HG03103 (cell line): Measurements from ENCODE around the gene PIANP.
A peak's percentile ranks its signal among the peaks of the same experiment; 100 is the strongest.
"Not testable (repeated sequence)": the region's sequence is repeated elsewhere in the genome, so short reads cannot be mapped to it uniquely, and the experiment has no call there.

Experiments used
- ATAC-seq: cut with Tn5 transposase; IDR thresholded peaks from one replicate; pipeline ENCODE4 v1.9.1; 2021; ENCODE audit warnings: low read depth; ENCODE audit not compliant: unreplicated experiment

Gene PIANP

GRCh38 chr12:6708351-6708750 is 7.7 kb upstream of the PIANP start:
- ATAC-seq = not testable (repeated sequence)

DNA sequence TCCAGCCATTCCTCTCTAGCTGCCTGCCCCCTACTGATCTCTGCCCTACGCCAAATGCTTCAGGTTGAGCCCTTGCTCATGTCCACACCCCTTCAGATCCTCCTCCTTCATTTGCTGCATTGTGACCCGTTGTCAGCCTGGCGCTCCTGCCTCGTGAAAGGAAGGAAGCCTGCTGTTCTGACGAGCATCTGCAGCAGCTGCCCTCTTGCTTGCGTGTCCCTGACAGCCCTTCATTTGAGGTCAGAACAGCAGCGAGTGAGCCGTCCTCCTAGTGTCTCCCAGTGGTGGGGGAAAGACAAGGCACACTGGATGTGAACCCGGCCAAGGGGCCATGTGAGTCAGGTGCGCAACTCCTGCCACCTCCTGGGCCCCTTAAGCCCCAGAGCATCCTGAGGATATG is 3.0 kb upstream of the PIANP start:
- ATAC-seq = no peak

GRCh38 chr12:6701078-6701768 is 608 bp upstream of the PIANP start:
- ATAC-seq = no peak

DNA sequence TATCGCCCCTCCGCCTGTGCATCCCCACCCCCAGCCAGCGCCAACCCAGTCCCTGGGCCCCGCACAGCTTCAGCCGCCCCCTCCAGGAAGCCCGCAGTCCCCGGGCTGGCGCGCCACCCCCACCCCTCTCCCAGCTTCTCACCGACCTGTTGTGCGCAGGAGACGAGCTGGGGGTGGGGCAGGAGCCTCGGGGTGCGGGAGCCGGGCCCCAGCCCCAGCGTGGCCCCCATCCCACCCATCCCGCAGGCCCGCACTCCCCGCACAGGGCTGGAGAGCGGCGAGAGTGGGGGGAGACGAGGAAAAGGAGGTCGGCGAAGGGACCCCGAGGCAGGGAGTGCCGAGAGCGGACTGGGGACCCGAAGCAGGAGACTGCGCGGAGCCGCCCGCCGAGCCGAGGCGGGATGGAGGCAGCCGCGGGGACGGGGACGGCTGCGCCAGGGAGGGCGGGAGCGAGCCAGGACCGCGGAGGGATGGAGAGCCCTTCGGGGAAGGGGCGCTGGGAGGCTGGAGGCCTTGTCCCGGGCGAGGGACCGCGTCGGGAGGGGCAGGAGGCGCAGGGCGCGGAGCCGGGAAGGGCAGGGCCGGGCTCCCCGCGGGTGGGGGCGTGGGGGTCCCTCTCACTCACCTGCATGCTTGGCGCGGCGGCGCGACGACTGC is 498 bp downstream of the PIANP start:
- ATAC-seq = no peak

DNA sequence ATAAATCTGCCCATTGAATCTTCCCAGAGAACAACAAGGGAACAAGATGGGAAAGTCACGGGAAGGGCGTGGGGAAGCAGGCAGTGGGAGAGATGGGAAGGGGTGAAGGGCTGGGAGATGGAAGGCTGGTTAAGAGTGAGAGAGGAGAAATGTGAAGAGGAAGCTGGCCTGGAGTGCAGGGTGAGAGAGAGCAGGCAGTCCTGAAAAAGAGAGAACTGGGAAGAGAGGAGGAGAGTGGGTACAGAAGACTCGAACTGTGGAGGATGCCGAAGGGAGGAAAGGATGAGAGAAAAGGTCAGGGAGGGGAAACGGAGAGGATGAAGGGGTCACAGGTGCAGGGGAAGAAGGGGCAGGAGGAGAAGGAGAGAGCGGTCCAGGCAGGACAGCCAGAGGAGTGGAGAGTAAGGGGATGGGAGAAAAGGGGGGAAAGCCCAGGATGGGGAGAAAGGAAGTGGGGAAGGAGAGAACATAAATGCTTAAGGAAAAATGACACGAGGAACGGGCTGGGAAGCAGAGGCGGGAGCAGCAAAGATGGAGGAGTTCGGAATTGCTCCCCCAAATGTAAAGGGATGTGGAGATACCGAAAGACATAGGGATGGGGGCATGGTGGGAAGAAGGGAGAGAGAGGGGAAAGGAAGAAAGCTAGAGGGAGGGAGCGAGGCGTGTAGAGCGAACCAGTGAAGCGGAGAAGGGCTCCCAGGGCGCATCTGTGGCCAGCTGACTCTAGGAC is 1.2 kb downstream of the PIANP start:
- ATAC-seq = no peak

DNA sequence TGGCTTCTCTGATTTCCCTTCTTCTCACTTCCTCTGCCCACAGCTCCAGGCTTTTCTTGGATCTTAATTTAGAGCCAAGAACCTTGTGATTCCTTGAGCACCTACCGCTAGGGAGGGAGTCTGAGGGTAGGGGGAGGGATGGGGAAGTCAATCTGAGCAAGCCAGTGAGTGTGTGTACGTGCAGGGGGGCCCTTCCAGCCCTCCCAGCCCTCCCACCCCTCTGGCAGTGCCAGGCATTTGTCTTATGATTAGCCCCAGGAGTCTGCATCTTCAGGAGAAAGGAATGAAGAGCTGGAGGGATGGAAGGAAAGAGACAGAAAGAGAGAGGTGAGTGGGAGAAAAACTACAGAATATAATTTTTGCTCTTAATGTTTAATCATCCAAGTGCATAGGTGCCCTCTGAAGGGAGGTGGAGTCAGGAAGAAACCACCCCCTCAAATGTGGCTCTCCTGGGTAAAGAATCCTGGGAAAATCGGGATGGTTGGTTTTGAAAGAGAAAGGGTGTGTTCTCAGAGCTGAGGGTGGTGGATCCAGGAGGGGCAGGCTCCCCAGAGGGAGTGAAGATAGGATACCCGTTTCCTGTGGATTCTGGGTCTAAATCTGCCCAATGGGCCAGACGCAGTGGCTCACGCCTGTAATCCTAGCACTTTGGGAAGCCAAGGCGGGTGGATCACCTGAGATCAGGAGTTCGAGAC is 2.1 kb downstream of the PIANP start:
- ATAC-seq = no peak

GRCh38 chr12:6697584-6698351 is 2.8 kb downstream of the PIANP start:
- no peak for ATAC-seq

- no peak for ATAC-seq
Observed at GRCh38 chr12:6696690-6697583, 3.7 kb downstream of the PIANP start.

DNA sequence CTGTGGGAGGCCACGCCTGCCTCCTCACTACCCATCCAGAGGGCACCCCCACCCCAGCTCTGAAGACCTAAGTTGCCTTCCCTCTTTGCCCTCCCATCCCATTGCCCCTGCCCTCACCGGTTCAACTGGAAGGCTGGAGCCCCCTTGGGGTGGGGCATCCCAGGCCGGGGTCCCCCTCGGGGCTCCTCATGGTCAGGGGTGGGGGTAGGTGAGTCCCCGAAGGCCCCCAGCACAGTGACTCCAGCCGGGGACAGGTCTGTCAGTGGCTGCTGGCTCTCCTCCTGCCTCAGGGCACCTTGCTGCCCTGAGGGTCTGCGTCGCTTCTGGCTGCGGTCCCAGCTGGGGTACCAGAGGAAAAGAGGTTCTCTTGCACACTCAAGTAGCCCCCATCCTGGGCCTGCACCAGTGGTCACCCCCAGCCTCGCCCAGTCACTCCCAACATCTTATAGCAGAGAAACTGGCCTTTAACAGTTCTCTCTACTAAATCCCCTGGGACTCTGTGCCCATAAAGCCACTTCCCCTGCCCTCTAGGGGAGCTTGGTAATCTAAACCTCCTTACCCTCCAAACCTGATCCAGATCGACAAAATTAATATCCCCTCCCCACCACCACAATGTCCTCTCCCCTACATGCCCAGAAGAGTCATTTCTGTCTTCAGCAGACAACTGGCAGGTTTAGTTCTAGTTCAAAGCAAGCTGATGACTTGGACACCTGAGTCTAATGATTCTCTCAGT is 5.1 kb downstream of the PIANP start:
- ATAC-seq = no peak

GRCh38 chr12:6694701-6695100 is 5.9 kb downstream of the PIANP start:
- ATAC-seq = no peak

DNA sequence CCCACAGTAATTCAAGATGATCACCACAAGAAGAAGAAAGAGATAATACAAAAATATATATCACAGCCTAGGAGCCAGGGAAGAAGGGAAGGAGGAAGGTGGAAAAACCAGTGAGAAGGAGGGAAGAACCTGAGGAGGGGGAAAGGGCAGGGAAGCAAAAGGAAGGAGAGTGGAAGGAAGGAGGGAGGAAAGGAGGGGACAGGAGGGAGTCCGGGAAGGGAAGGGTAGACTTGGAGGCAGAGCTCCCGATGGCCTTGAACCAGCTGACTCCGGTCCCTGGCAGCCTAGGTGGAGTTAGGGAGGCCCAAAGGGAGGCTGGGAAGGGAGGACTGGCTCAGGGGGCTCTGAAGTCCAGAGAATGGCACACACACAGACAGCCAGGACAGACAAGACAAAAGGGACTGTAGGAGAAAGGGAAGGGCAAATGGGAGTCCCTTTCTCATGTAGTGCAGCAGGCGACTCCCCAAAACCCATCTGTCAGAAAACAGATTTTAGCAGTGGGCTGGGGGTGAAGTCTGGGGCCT is 6.7 kb downstream of the PIANP start:
- ATAC-seq = no peak

- ATAC-seq = no peak
Observed at GRCh38 chr12:6692888-6693287, 7.7 kb downstream of the PIANP start.

GRCh38 chr12:6691473-6691872 is 9.1 kb downstream of the PIANP start:
- ATAC-seq = no peak

GRCh38 chr12:6688999-6689882 is 11.4 kb downstream of the PIANP start, which contains the start of gene ZNF384:
Gene ZNF384 (minus strand): TSS chr12:6689375. CDS start chr12:6679520, 9,855 bp downstream.
- ATAC-seq = peak; percentile 73

DNA sequence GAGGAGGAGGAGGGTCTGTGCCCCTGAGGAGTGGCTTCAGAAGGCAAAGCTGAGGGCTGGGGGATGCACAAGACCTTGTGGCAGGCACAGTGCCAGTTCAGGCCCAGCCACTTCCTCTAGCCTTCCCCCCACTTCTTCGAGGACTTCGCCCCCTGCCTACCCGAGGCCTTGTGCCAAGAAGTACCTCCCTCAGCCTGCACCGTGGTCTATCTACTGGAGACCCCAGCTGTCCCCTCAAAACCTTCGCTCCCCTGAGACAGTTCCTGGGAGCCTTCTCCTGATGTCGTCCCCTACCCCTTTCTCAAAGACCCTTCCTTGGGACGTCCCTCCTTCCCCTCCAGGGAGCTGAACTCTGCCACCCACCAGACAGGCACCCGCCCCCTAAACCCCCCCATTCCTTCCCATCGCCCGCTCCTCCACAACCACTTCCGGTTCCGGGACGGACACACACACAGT is 12.0 kb downstream of the PIANP start:
- ATAC-seq = no peak

- no peak for ATAC-seq
Observed at GRCh38 chr12:6685814-6686213, 14.8 kb downstream of the PIANP start.

DNA sequence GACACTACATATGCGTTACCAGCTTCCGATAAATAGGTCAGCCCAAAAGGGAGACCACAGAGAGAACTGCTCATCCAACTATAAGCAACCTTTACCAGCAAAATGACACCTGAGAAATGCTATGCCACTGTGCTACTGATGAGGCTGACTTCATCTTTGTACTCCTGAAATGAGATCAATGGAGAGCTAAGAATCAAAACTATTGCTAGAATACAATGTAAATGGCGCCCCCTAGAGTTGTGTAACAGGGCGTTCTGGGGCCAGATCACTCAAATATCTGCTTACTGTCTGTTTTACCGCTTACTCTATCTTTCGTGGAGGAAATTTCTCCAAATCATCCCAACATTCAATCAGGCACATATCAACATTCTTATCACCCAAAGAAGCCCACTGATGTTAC is 16.0 kb downstream of the PIANP start:
- no peak for ATAC-seq
